GM12878 (cell line): ENCODE measurements around the gene OSBPL10. TPM values are rescaled to one million over a fixed set of nuclear protein-coding genes. Genes with fewer than 3 reads are reported as not detected.

ENCODE experiments used
- ATAC-seq: fragments of 200-7000 bp; cut with Tn5 transposase; 3 replicates; pipeline ENCODE4 v1.9.1; 2020; ENCODE audit warnings: mild to moderate bottlenecking, moderate library complexity
- BruUV-seq: library from RNA; stranded (reverse); fragments of 400-500 nt; replicated peaks from 2 replicates; lab custom pipeline; 2021; lab: Mats Ljungman, UMichigan
- CTCF ChIA-PET: fragments of 300-600 bp; sonication (Branson Sonifier 250); formaldehyde crosslinking; extraction: SDS; loops from one replicate; lab custom pipeline; 2021; ENCODE audit warnings: inconsistent platforms; lab: Yijun Ruan, JAX
- POLR2A ChIA-PET: fragments of 350-600 bp; formaldehyde crosslinking; extraction: SDS; loops from one replicate; lab custom pipeline; 2021; ENCODE audit warnings: inconsistent platforms; lab: Charles Lee
- RAD21 ChIA-PET: fragments of 300-600 bp; sonication (Branson Sonifier 250); formaldehyde crosslinking; loops from one replicate; lab custom pipeline; 2023; ENCODE audit warnings: antibody characterized with exemption; ENCODE audit not compliant: unreplicated experiment; lab: Charles Lee
- SMC1A ChIA-PET: fragments of 300-600 bp; sonication (Branson Sonifier 250); formaldehyde crosslinking; loops from one replicate; lab custom pipeline; 2023; ENCODE audit not compliant: unreplicated experiment, uncharacterized antibody; lab: Charles Lee
- DNase-seq: peaks from one replicate; pipeline ENCODE4 v3.0.0-alpha.2; 2011; ENCODE audit warnings: low read depth, low spot score
- FAIRE-seq: peaks from 3 replicates; lab custom pipeline; 2011; peaks lifted over from hg19 to GRCh38; lab: Jason Lieb, UNC
- H2AFZ ChIP-seq: 2 replicates; pipeline ENCODE4 v1.6.0; 2011; ENCODE audit warnings: low read depth, low read length, control low read depth; ENCODE audit not compliant: control insufficient read depth
- H3K27ac ChIP-seq: 2 replicates; pipeline ENCODE4 v1.5.1; 2011; ENCODE audit warnings: control low read depth; ENCODE audit not compliant: control insufficient read depth, insufficient read depth
- H3K27me3 ChIP-seq, 2 experiments: replicated peaks in 1 of 2; 2 replicates each; pipeline versions ENCODE4 v1.6.0 to v1.6.1; 2011; ENCODE audit warnings: low read length in 1 of 2; ENCODE audit not compliant: control insufficient read depth in 2 of 2, insufficient read depth in 2 of 2
- H3K36me3 ChIP-seq, 2 experiments: 2 replicates each; pipeline ENCODE4 v1.5.1; 2011; ENCODE audit warnings: low read length in 1 of 2; ENCODE audit not compliant: control insufficient read depth in 2 of 2, insufficient read depth in 2 of 2
- H3K4me1 ChIP-seq: 2 replicates; pipeline ENCODE4 v1.6.1; 2011; ENCODE audit warnings: mild to moderate bottlenecking, low read length, moderate library complexity, mixed read lengths; ENCODE audit not compliant: control insufficient read depth, insufficient read depth
- H3K4me2 ChIP-seq: 2 replicates; pipeline ENCODE4 v1.6.0; 2011; ENCODE audit warnings: control low read depth; ENCODE audit not compliant: control insufficient read depth, insufficient read depth
- H3K4me3 ChIP-seq: fragments of 200-600 bp; sonication (generic); 2 replicates; pipeline ENCODE4 v1.5.1; 2016
- H3K79me2 ChIP-seq: 2 replicates; pipeline ENCODE4 v1.6.0; 2011; ENCODE audit warnings: low read length; ENCODE audit not compliant: control insufficient read depth, insufficient read depth
- H3K9ac ChIP-seq: 2 replicates; pipeline ENCODE4 v1.8.0; 2011; ENCODE audit warnings: low read length, control low read depth, mixed read lengths; ENCODE audit not compliant: control insufficient read depth, insufficient read depth
- H3K9me3 ChIP-seq: replicated peaks from 3 replicates; pipeline ENCODE4 v1.5.1; 2011; ENCODE audit warnings: mild to moderate bottlenecking, low read length; ENCODE audit not compliant: control insufficient read depth, insufficient read depth
- H4K20me1 ChIP-seq: 2 replicates; pipeline ENCODE4 v1.6.0; 2011; ENCODE audit not compliant: control insufficient read depth, insufficient read depth
- CREM ChIP-seq: IDR thresholded peaks from 2 replicates; pipeline ENCODE4 v1.6.1; 2014; ENCODE audit warnings: antibody characterized with exemption, low read depth
- STAT1 ChIP-seq: fragments of 450-650 bp; conservative IDR thresholded peaks from 2 replicates; pipeline ENCODE4 v1.6.1; 2014; ENCODE audit warnings: antibody characterized with exemption, mild to moderate bottlenecking
- ZBTB40 ChIP-seq: fragments of 450-650 bp; IDR thresholded peaks from 2 replicates; pipeline ENCODE4 v1.6.1; 2016; ENCODE audit warnings: mild to moderate bottlenecking, moderate library complexity, borderline replicate concordance
- WGBS: methylation state at CpG from one replicate; pipeline ENCODE4 v1.1.6; 2016; ENCODE audit warnings: low lambda C conversion rate; ENCODE audit not compliant: insufficient replicate concordance, insufficient coverage; ENCODE audit errors: missing lambda C conversion rate; 5-methylcytosine and 5-hydroxymethylcytosine counted together
- in situ Hi-C: fragments of 300-500 bp; cut with MboI; formaldehyde crosslinking; loops from 9 replicates; pipeline ENCODE4 v1.14.3; 2018; ENCODE audit warnings: mixed read lengths
- intact Hi-C: fragments of 100-400 bp; cut with micrococcal nuclease; formaldehyde crosslinking; loops from one replicate; pipeline ENCODE4 v1.14.2; 2022; ENCODE audit not compliant: unreplicated experiment
- polyA plus RNA-seq, 11 experiments: library from polyadenylated mRNA; depleted of rRNA in 4 of 11; unstranded in 6 of 11; stranded (reverse) in 5 of 11; fragments of >200 nt; fragmentation: Nextera tagmentation in 4 of 11; fragmentation: Illumina TruSeq in 1 of 11; extraction: Ambion mirVana in 4 of 11; extraction: Trizol in 1 of 11; gene quantifications; 1 replicate in 1 of 11; 2 replicates in 10 of 11; pipeline versions ENCODE4 v1.2.1 to v1.2.3, GENCODE V29; 2011 to 2016; ENCODE audit warnings: inconsistent platforms in 2 of 11, missing spikeins in 2 of 11, low read depth in 1 of 11
- total RNA-seq, 4 experiments: library from RNA; depleted of rRNA in 3 of 4; stranded (reverse); fragments of >200 nt in 3 of 4; fragmentation: Illumina TruSeq in 1 of 4; extraction: Trizol in 1 of 4; gene quantifications; 2 replicates each; pipeline versions ENCODE4 v1.2.1 to v1.2.3, GENCODE V29; 2013 to 2021

The OSBPL10 gene
- total and polyA plus RNA-seq, 10 of the 15 experiments (the other 5 are each of a cell fraction or from before 2014, with no cell fraction given) = 0.03 to 0.25 (median 0.09) TPM; not detected in 5

GRCh38 chr3:31924610-31925270, 56.3 kb downstream of the OSBPL10 start:
- CTCF ChIA-PET = no interaction called here
- Histone ChIP-seq H3K4me3 (no peak overlapping the region), H3K4me2 (no peak overlapping the region), H3K9ac (no peak overlapping the region), H2AFZ (no peak overlapping the region), H3K27ac (no peak overlapping the region), H3K79me2 (no peaks in the 10 kb centered on the region), H4K20me1 (no peaks in the 10 kb centered on the region), H3K36me3 (no peaks in the 10 kb centered on the region), H3K9me3 (no peaks in the 10 kb centered on the region; the same call in 2 of the 3 replicates), H3K27me3 (no peaks in the 10 kb centered on the region; a peak in 1 of 4 replicates), H3K4me1 (no peaks in the 10 kb centered on the region)
- ATAC-seq (no peak), DNase-seq (no peak), FAIRE-seq (no peak)
- WGBS = 25% methylated on average over 2 of the region's 2 CpGs
- intact Hi-C loops = no loop called here
- peak; percentile 83 for TF ChIP-seq ZBTB40
- TF ChIP-seq STAT1 = no peak
- TF ChIP-seq CREM = no peak
- POLR2A ChIA-PET = no interaction called here
- SMC1A ChIA-PET = no interaction called here
- RAD21 ChIA-PET = no interaction called here
- no TSS peak for BruUV-seq
- in situ Hi-C loops = no loop called here
